Measurements from ENCODE around the gene ABCA7.

ABCA7 gene

GRCh38 chr19:1091544-1092175, 51.8 kb downstream of the ABCA7 start:
- DNase-seq, result no peak

GRCh38 chr19:1093330-1093729, 53.4 kb downstream of the ABCA7 start:
- DNase-seq, result no peak

GRCh38 chr19:1093811-1094553, 54.1 kb downstream of the ABCA7 start:
- DNase-seq, result no peak

GRCh38 chr19:1094655-1094977, 54.7 kb downstream of the ABCA7 start:
- DNase-seq, result no peak

- peak; percentile 87 for DNase-seq
Measured at GRCh38 chr19:1094978-1095701, 55.2 kb downstream of the ABCA7 start, which contains the start of gene POLR2E. POLR2E (minus strand) TSS chr19:1095375; CDS start chr19:1095315, 60 bp downstream.

GRCh38 chr19:1097810-1098176, 57.9 kb downstream of the ABCA7 start:
- DNase-seq, result no peak

GRCh38 chr19:1098177-1099051, 58.5 kb downstream of the ABCA7 start:
- no peak for DNase-seq

GRCh38 chr19:1101337-1101698, 61.4 kb downstream of the ABCA7 start:
- no peak for DNase-seq

GRCh38 chr19:1102407-1103131, 62.7 kb downstream of the ABCA7 start:
- no peak for DNase-seq

- DNase-seq, result no peak
Measured at GRCh38 chr19:1103132-1103707, 63.3 kb downstream of the ABCA7 start.

GRCh38 chr19:1103708-1104310, 63.9 kb downstream of the ABCA7 start, which contains the start of gene GPX4:
GPX4 (plus strand) TSS chr19:1103994; CDS start chr19:1104044, 50 bp downstream.
- peak; percentile 95 for DNase-seq

GRCh38 chr19:1104311-1105007, 64.6 kb downstream of the ABCA7 start:
- DNase-seq, result peak; percentile 51

- DNase-seq, result no peak
Measured at GRCh38 chr19:1105008-1105872, 65.3 kb downstream of the ABCA7 start.

- DNase-seq, result no peak
Measured at GRCh38 chr19:1105873-1106840, 66.2 kb downstream of the ABCA7 start.

- no peak for DNase-seq
Measured at GRCh38 chr19:1106841-1107660, 67.1 kb downstream of the ABCA7 start.

GRCh38 chr19:1107661-1108261, 67.9 kb downstream of the ABCA7 start:
- no peak for DNase-seq

Measured in NCI-H510A (cell line).